ENCODE measurements around the gene ZNF516. TPM values are rescaled to one million over a fixed set of nuclear protein-coding genes. Genes with fewer than 3 reads are reported as not detected.
A peak's percentile ranks its signal among the peaks of the same experiment; 100 is the strongest.

ZNF516 gene
- total RNA-seq, 1 donor from 2014 or later: 75.6 TPM

- DNase-seq (ENCODE audit: low spot score): no peak
These were observed 130.5 kb downstream of the ZNF516 start for GRCh38 chr18:76364282-76365259.

- no peak for DNase-seq (ENCODE audit: low spot score)
These were observed 131.5 kb downstream of the ZNF516 start for GRCh38 chr18:76363436-76364120.

GRCh38 chr18:76362676-76363075 is 132.4 kb downstream of the ZNF516 start:
- no peak for DNase-seq (ENCODE audit: low spot score)

GRCh38 chr18:76361219-76361618 is 133.8 kb downstream of the ZNF516 start:
- no peak for DNase-seq (ENCODE audit: low spot score)

GRCh38 chr18:76359909-76360308 is 135.1 kb downstream of the ZNF516 start:
- no peak for DNase-seq (ENCODE audit: low spot score)

GRCh38 chr18:76358774-76359173 is 136.3 kb downstream of the ZNF516 start:
- no peak for DNase-seq (ENCODE audit: low spot score)

- no peak for DNase-seq (ENCODE audit: low spot score)
These were observed 137.3 kb downstream of the ZNF516 start for GRCh38 chr18:76357585-76358260.

GRCh38 chr18:76357174-76357573 is 137.9 kb downstream of the ZNF516 start:
- DNase-seq (ENCODE audit: low spot score): no peak

GRCh38 chr18:76356666-76357065 is 138.4 kb downstream of the ZNF516 start:
- no peak for DNase-seq (ENCODE audit: low spot score)

- no peak for DNase-seq (ENCODE audit: low spot score)
These were observed 140.7 kb downstream of the ZNF516 start for GRCh38 chr18:76354348-76354747.

- DNase-seq (ENCODE audit: low spot score): no peak
These were observed 141.5 kb downstream of the ZNF516 start for GRCh38 chr18:76353500-76353899.

GRCh38 chr18:76353046-76353445 is 142.0 kb downstream of the ZNF516 start:
- no peak for DNase-seq (ENCODE audit: low spot score)

- peak; percentile 79 for DNase-seq (ENCODE audit: low spot score)
These were observed 143.0 kb downstream of the ZNF516 start for GRCh38 chr18:76351961-76352581.

GRCh38 chr18:76350134-76351025 is 144.7 kb downstream of the ZNF516 start:
- DNase-seq (ENCODE audit: low spot score): no peak

- DNase-seq (ENCODE audit: low spot score): peak; percentile 74
These were observed 145.9 kb downstream of the ZNF516 start for GRCh38 chr18:76349067-76349715.

- DNase-seq (ENCODE audit: low spot score): no peak
These were observed 146.6 kb downstream of the ZNF516 start for GRCh38 chr18:76348267-76349066.

- DNase-seq (ENCODE audit: low spot score): no peak
These were observed 147.7 kb downstream of the ZNF516 start for GRCh38 chr18:76347341-76347740.

- DNase-seq (ENCODE audit: low spot score): no peak
These were observed 148.4 kb downstream of the ZNF516 start for GRCh38 chr18:76346490-76347130.

GRCh38 chr18:76345901-76346300 is 149.1 kb downstream of the ZNF516 start:
- no peak for DNase-seq (ENCODE audit: low spot score)

Data from ureter (tissue), 1 donor.